Stomach (tissue), 9 donors: Measurements from ENCODE around the gene ANKRD33B. TPM values are rescaled to one million over a fixed set of nuclear protein-coding genes. Genes with fewer than 3 reads are reported as not detected.

Experiments used
- DNase-seq, 2 donors: peaks; one replicate each; pipeline versions ENCODE4 v3.0.0 to v3.0.0-alpha.2; 2013 to 2019
- H3K27ac ChIP-seq, 5 donors: fragments of 200-600 bp in 4 of 5; sonication (generic) in 4 of 5; one replicate each; pipeline ENCODE4 v1.5.1; 2013 to 2019; ENCODE audit warnings: mild to moderate bottlenecking in 1 of 5, moderate library complexity in 1 of 5
- H3K27me3 ChIP-seq, 3 donors: fragments of 200-600 bp; sonication (generic); one replicate each; pipeline ENCODE4 v1.5.1; 2017 to 2019; ENCODE audit warnings: mixed run types in 1 of 3
- H3K36me3 ChIP-seq, 4 donors: fragments of 200-600 bp; sonication (generic); 1 replicate in 3 of 4; 2 replicates in 1 of 4; pipeline ENCODE4 v1.5.1; 2016 to 2019
- H3K4me1 ChIP-seq, 4 donors: fragments of 200-600 bp; sonication (generic); one replicate each; pipeline ENCODE4 v1.5.1; 2016 to 2019
- H3K4me3 ChIP-seq, 4 donors: fragments of 200-600 bp; sonication (generic) in 3 of 4; one replicate each; pipeline ENCODE4 v1.5.1; 2016 to 2019; ENCODE audit warnings: mild to moderate bottlenecking in 1 of 4
- H3K9me3 ChIP-seq, 4 donors: fragments of 200-600 bp; sonication (generic); one replicate each; pipeline ENCODE4 v1.5.1; 2016 to 2019
- EP300 ChIP-seq: sonication (generic); formaldehyde crosslinking; IDR thresholded peaks from one replicate; pipeline ENCODE4 v1.6.1; 2017; ENCODE audit warnings: antibody characterized with exemption
- POLR2A ChIP-seq, 4 donors: fragments of 450-650 bp; IDR thresholded peaks; one replicate each; pipeline ENCODE4 v1.6.1; 2016; ENCODE audit warnings: antibody characterized with exemption in 4 of 4, control low read depth in 2 of 4, mild to moderate bottlenecking in 1 of 4, moderate library complexity in 1 of 4
- POLR2AphosphoS5 ChIP-seq, 3 donors: sonication (generic); formaldehyde crosslinking; IDR thresholded peaks; one replicate each; pipeline ENCODE4 v1.6.1; 2016; ENCODE audit warnings: antibody characterized with exemption in 3 of 3
- WGBS, 5 donors: extraction: QIAGEN DNeasy Blood & Tissue Kit in 3 of 5; methylation state at CpG; one replicate each; pipeline versions ENCODE4 v1.1.5 to v1.1.7; 2013 to 2018; 5-methylcytosine and 5-hydroxymethylcytosine counted together
- intact Hi-C: fragments of 100-400 bp; cut with DNase I; formaldehyde crosslinking; loops from one replicate; pipeline ENCODE4 v1.15.1; 2023; ENCODE audit warnings: low total_unique reads
- polyA plus RNA-seq, 3 donors: library from polyadenylated mRNA; stranded (reverse); fragments of 200-250 nt; gene quantifications; one replicate each; pipeline ENCODE4 v1.2.3, GENCODE V29; 2013
- total RNA-seq, 5 donors: library from RNA; depleted of rRNA; stranded (reverse); fragments of >200 nt; gene quantifications; one replicate each; pipeline versions ENCODE4 v1.1.0 to v1.2.3, GENCODE V29; 2014 to 2016
- TF ChIP-seq, protein P1 (sequence below), 7 experiments: fragments of 450-650 bp in 4 of 7; fragments of 200-600 bp in 3 of 7; sonication (generic) in 3 of 7; IDR thresholded peaks; one replicate each; pipeline ENCODE4 v1.5.1; 2016 to 2019; ENCODE audit warnings: antibody characterized with exemption in 7 of 7, control low read depth in 2 of 7, mild to moderate bottlenecking in 1 of 7
- donor health status: healthy with polysubstance abuse.
- donor health status: Bipolar disorder and iron deficiency.
- donor health status: healthy.

Gene ANKRD33B
- total and polyA plus RNA-seq, 8 donors = 0.45 to 6.4 (median 1.8) TPM

DNA sequence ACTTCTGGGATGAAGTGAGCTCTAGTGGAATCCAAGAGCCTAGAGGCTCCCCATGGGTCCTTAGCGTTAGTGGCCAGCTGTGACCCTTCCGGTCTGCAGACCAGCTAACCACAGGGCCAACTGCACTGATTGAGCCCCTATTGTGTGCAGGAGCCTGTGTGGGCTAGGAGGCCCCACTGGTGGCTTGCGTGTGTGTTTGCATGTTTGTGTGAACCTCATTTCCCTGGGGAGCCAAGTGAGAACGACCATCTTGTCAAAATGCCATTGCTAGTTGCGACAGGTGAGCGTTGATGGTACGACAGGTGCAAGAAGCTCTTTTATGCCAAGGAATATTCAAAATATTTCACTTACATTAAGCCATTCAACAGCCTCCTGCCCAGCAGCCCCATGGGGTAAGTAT is 44.1 kb upstream of the ANKRD33B start:
- Histone ChIP-seq H3K27me3 (no peaks in the 10 kb centered on the region), H3K4me1 (no peaks in the 10 kb centered on the region), H3K4me3 (no peak overlapping the region), H3K27ac (no peak overlapping the region), H3K36me3 (no peaks in the 10 kb centered on the region), H3K9me3 (peaks cover 0 to 5% (median 0%) of the 10 kb centered on the region in 4 donors)
- TF ChIP-seq, protein P1, sequence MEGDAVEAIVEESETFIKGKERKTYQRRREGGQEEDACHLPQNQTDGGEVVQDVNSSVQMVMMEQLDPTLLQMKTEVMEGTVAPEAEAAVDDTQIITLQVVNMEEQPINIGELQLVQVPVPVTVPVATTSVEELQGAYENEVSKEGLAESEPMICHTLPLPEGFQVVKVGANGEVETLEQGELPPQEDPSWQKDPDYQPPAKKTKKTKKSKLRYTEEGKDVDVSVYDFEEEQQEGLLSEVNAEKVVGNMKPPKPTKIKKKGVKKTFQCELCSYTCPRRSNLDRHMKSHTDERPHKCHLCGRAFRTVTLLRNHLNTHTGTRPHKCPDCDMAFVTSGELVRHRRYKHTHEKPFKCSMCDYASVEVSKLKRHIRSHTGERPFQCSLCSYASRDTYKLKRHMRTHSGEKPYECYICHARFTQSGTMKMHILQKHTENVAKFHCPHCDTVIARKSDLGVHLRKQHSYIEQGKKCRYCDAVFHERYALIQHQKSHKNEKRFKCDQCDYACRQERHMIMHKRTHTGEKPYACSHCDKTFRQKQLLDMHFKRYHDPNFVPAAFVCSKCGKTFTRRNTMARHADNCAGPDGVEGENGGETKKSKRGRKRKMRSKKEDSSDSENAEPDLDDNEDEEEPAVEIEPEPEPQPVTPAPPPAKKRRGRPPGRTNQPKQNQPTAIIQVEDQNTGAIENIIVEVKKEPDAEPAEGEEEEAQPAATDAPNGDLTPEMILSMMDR (IDR thresholded peaks at IDR 0.05) = no peak
- no peak for TF ChIP-seq POLR2AphosphoS5 (IDR thresholded peaks at IDR 0.05)
- no peak for TF ChIP-seq EP300
- TF ChIP-seq POLR2A (IDR thresholded peaks at IDR 0.05) = no peak
- no peak for DNase-seq
- intact Hi-C loops = no loop called here
- 84 to 91% (median 88%) methylated on average over 7 of the region's 7 CpGs for WGBS, 5 donors

DNA sequence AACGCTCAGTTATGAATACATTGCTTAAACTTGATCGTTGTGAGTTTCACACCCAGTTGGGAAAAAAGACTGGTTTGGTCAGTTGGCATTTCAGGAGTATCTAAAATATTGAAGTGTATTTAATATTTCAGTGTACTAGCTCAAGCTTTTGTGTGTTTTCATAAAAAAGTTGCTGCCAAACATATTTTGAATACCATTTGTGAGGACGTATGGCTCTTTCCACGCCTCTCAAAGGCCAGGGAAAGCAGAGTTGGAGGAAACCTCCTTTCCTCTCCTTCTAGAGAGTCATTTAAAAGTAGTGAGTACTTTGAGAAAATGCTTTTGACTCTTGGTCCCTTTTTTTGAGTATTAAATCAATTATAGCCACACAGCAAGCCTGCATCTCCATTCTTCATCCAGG is 43.2 kb upstream of the ANKRD33B start:
- Histone ChIP-seq H3K27ac (no peak overlapping the region), H3K36me3 (no peaks in the 10 kb centered on the region), H3K4me1 (no peaks in the 10 kb centered on the region), H3K27me3 (no peaks in the 10 kb centered on the region), H3K4me3 (no peak overlapping the region), H3K9me3 (peaks cover 0 to 5% (median 0%) of the 10 kb centered on the region in 4 donors)
- TF ChIP-seq, protein P1 (IDR thresholded peaks at IDR 0.05) = no peak
- no peak for TF ChIP-seq EP300
- TF ChIP-seq POLR2AphosphoS5 (IDR thresholded peaks at IDR 0.05) = no peak
- no peak for TF ChIP-seq POLR2A (IDR thresholded peaks at IDR 0.05)
- intact Hi-C loops = no loop called here
- DNase-seq = no peak
- 46 to 74% (median 66%) methylated on average over 4 of the region's 4 CpGs for WGBS, 5 donors

DNA sequence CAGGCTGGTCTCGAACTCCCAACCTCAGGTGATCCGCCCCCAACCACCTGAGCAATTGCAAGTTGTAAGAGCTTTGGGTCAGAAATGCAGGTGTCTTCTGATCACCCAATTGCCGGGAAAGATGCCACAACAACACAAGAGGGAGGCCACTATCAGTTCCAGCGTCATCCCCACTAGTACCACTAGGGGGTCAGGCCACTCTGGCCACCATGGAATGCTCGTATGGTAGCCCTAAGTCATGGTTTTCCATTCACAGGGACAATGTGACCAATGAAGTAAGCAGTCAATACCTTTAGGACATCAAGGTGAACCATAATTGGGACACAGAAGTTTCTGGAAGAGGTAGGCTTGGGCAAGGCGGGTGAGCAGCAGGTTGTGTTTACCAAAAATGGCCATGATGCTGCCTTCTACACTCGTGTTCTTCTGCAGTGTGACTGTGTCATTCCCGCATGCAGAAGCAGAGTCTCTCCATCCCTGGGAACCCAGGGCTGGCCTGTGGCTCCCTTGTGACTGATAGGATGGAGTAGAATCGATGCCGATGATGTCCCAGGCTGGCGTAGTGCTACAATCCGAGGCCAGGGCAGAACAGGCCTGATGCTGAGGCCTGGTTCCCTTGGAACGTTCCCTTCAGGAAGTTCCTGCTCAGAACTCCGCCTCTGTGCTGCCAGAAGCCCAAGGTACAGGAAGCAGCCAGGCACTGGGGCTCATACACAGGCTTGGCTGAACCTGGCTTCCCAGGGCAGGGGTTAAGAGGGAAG is 42.2 kb upstream of the ANKRD33B start:
- H3K4me1 ChIP-seq = no peaks in the 10 kb centered on the region
- intact Hi-C loops = no loop called here
- WGBS, 5 donors = 89 to 93% (median 91%) methylated on average over 9 to 14 of the region's 14 CpGs
- no peak for DNase-seq
- H3K36me3 ChIP-seq = no peaks in the 10 kb centered on the region
- H3K4me3 ChIP-seq = no peak overlapping the region
- TF ChIP-seq EP300 = no peak
- TF ChIP-seq, protein P1 (IDR thresholded peaks at IDR 0.05) = no peak
- no peak for TF ChIP-seq POLR2A (IDR thresholded peaks at IDR 0.05)
- no peak for TF ChIP-seq POLR2AphosphoS5 (IDR thresholded peaks at IDR 0.05)
- H3K27ac ChIP-seq = no peak overlapping the region
- no peaks in the 10 kb centered on the region for H3K27me3 ChIP-seq
- H3K9me3 ChIP-seq = peaks cover 0 to 5% (median 0%) of the 10 kb centered on the region in 4 donors

- no peak overlapping the region for H3K27ac ChIP-seq
- no peaks in the 10 kb centered on the region for H3K4me1 ChIP-seq
- H3K27me3 ChIP-seq = no peaks in the 10 kb centered on the region
- H3K9me3 ChIP-seq = peaks cover 0 to 5% (median 0%) of the 10 kb centered on the region in 4 donors
- intact Hi-C loops = no loop called here
- TF ChIP-seq EP300 = no peak
- no peak overlapping the region for H3K4me3 ChIP-seq
- no peaks in the 10 kb centered on the region for H3K36me3 ChIP-seq
- no peak for DNase-seq
- 89 to 98% (median 94%) methylated on average over 4 of the region's 4 CpGs for WGBS, 5 donors
Measured at GRCh38 chr5:10522224-10522611, 41.7 kb upstream of the ANKRD33B start.
